GM15510 (cell line): ENCODE data around the gene PTPN3.

Experiments used
- POLR2A ChIP-seq: IDR thresholded peaks from 3 replicates; pipeline ENCODE4 v1.6.1; 2011; ENCODE audit warnings: borderline replicate concordance; ENCODE audit not compliant: insufficient read length; ENCODE audit errors: extremely low read depth

The PTPN3 gene

DNA sequence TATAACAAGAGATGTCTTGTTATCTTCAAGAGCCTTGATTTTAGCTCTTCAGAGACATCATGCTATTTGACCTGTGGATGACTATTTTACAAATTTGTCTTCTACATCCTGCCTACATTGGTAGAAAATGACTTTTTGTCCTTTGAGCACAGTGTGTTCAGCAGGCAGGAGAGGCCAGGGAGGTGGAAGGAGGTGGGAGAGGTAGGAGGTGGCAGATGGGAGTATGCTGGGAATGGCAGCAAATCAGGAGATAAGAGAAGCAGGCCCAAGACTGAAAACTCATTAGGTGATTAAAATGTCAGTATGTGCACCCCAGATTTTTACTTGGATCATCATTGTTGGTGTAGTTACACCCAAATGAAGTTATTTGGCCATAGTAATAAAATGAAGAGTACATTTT is 44.1 kb downstream of the PTPN3 start:
- no peak for TF ChIP-seq POLR2A

DNA sequence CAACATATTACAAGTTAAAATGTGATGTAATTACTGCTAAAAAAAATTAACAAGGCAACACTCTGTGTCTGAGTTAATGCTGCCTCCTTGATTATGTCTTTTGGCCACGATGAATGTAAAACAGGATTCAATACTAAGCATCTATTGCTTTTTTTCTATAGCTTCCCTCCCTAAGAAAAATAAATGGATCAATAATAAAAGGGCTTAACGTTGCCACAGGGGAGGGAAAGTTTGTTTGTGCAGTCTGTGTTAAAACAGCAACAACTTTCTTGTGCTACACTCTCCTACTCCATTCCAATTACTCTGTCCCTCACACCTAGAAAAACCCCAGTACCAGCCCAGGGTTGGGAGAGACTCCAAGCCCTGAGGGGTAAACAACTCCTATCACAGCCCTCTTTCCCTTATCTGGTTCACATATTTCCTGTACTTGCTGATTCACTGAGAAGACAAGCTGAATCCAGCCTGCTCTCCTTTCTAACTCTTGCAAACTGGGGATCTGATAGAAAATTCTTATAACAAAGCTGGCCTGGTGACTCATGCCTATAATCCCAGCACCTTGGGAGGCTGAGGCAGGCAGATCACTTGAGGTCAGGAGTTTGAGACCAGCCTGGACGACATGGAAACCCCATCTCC is 44.8 kb downstream of the PTPN3 start:
- no peak for TF ChIP-seq POLR2A

DNA sequence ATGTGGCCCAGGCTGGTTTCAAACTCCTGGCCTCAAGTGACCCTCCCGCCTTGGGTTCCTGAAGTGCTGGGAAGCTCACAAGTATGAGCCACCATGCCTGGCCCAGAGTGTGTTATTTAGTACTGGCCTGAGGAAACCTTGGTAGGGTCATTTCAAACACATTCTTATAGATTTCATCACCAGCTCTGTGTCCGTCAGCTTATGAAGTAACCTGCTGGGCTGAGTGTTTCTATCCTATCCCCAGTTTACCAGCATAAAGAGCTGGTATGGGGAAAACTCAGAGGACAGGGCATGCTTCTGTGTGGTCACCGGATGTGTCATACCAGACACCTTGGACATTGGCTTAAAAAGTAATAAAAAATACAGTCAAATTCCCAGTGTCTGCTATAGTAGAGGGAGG is 45.3 kb downstream of the PTPN3 start:
- no peak for TF ChIP-seq POLR2A

DNA sequence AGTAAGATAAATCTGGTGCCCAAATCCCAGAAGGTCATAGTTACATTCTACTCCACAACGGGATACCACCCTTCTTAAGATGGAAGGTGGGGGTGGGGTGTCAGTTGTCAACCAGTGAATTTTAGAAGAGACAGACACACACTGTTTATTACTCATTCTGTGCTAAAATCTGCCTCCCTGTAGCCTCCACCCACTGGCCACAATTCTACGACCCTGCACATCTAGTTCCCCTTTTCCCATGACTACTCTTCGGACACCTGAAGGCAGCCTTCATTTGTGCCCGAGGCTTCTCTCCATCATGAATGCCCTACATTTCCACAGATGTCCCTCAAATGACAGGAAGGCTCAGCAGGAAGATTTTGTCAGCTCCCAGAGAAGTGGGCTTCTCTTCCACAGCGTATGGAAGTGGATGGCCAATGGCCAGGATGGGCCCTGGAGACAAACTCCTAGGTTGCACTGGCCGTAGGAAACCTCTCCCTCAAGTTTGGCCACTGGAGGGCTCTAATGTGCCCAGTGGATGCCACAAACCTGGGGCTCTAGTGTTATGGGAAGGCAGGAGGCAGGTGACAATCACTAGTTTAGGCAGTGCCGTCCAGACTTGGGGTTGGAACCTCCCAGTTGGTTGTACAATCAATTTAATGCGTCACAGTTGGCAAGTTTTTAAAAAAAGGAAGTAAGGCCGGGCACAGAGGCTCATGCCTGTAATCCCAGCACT is 46.6 kb downstream of the PTPN3 start:
- no peak for TF ChIP-seq POLR2A

DNA sequence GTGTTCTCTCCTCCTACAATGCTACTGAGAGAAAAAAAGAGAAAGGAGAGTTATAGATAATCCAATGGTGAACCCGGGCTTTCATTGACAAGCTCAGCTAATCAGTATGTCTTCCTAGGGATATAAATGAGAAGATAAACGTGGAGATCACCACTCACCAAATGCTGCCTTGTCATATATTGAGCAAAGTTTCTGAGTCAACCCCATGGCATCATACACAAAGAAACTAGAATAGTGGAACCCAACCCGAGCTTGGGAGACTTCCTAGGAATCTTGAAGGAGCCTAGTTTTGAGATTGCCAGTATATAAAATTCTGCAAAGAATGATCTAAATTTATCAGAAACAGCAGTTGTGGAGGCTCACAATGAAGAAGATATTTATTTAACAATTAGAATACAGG is 47.8 kb downstream of the PTPN3 start:
- TF ChIP-seq POLR2A = no peak

DNA sequence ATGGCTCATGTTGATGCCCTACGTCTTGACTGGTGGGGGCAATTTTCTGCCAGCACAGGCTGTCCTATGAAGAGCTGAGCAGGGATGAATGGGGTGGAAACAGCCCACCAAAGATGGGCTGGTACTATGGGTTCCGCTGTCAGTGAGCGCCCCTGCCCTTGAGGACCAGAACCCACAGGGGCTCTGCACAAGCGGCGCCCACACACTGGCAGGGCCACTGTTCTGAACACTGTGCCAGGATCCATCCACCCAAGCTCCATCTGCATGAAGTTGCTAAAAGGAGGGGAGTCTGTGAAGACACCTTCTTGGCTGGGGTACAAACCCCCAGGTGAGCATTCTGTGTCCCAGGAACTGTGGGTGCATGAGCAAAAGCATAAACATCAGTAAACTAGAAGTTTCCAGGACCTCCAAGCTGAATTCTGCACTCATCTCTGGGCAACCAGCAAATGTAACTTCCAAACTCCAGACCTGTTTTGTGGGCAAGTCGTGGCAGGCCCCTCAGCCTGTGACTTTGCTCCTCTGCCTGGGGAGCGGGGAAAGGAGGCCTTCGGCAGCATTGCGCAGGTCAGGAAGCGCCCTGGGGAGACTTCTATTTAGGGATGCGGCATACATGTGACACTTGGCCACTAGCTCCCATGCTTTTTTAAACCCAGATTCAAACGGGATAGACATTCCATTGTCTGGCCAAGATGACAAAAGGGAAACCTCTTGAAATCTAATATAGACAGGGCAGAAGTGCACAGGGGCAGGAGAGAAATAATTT is 48.9 kb downstream of the PTPN3 start:
- TF ChIP-seq POLR2A = no peak

DNA sequence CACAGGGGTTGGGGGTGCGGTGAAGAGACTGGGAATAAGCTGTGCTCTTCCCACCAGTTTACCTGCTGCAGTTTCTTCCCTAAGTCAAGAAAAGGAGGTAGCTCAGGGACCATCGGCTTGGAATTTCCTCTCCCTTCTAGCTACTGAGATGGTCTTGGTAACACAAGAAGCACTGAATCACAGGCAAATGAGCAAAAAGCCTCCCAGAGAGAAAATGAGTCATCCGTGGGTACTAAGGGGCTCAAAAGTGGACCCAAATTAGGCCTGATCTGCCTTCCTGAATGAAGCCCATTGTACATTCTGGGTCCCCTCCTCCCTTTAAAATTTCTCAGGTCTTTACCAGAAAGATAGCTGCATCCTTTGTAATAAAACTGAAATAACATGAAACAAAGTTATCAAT is 49.9 kb downstream of the PTPN3 start:
- TF ChIP-seq POLR2A = no peak

DNA sequence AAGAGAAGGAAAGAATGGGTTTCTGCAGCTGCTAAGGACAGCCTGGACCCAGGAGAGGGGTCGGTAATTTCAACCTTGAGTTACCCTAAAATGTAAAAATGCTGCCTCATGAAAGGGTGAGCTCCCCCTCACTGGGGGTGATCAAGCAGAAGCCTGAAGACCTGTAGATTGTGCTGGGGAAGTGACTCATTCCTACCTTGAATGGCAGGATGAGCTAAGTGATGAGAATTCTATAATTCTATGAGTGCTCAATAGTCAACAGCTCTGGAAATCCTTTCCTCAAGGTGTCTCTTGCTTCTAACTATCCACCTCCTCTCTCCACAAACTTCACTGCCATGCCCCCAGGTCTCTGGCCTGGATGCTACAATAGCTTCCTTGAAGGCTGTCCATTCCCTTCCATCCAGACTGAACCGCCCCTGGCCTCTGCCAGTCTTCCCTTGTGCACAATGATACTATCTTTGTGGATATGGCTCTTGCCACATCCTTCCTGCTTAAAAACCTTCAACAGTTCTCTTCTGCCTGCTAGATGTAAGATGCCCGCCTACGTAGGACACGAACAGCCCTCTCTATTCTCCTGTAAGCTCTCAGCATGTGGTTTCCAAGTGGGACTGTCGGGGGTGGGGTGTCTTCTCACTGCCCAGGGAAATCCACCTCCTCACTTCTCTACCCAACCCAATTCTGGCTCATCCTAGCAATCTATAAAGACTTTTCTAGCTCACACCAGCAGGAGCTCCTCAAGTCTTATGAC is 50.6 kb downstream of the PTPN3 start:
- TF ChIP-seq POLR2A = no peak

DNA sequence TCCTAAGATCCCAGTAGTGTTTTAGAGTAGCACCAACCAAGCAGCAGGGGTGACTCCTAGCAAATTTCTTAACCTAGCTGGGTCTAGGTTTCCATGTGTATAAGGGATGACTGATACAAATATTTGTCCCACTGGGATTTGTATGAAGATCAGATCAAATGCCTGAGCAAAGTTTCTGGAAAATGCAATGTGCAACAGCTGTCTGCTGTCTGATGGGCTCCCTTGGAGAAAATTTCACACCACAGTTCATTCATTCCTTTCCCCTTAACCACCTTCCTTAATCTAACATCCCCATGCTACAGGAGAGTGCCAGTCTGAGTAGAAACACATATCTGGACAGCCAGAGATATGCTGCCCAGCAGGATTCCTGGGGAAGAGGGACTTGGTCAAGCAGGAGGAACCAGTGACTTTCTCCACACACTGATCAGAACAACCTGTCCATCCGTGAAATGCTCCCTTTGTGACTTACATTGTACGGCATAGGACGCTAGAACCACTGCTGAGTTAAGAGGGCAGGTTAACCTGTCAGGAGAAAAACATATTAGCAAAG is 53.3 kb downstream of the PTPN3 start:
- no peak for TF ChIP-seq POLR2A

DNA sequence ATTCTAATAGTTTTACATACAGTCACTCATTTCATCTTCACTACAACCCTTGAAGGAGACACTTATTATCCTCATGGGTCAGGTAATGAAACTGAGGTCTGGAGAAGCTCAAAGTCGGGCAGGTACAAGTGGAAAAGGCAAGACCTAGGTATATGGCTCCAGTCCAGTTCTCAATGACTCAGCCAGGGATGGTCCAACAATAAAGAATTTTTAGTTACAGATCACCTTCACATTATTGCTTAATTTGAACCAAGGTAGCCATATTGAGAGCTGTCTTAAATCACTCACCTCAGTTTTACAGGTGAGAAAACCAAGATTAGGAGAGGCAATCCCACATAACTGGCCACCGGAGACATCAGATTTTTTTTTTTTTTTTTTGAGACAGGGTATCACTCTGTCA is 55.4 kb downstream of the PTPN3 start:
- TF ChIP-seq POLR2A = no peak

DNA sequence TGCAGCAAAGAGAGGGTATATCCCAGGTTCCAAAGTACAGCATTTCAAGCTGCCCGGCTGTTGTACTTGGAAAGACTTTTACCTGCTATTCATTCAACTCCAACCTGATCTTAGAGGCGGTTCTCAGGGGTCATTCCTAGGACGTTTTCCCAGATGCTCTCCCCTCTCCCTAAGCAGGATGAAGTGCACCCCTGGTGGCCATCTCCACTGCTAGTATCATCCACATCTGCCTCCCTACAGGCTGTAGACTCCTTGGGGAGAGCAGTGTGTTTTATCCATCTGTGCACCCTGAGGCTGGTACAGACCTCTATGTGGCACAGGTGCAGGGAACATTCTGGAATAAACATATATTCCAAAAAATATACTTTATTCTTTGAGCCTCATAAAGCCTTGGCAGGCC is 56.8 kb downstream of the PTPN3 start:
- no peak for TF ChIP-seq POLR2A

DNA sequence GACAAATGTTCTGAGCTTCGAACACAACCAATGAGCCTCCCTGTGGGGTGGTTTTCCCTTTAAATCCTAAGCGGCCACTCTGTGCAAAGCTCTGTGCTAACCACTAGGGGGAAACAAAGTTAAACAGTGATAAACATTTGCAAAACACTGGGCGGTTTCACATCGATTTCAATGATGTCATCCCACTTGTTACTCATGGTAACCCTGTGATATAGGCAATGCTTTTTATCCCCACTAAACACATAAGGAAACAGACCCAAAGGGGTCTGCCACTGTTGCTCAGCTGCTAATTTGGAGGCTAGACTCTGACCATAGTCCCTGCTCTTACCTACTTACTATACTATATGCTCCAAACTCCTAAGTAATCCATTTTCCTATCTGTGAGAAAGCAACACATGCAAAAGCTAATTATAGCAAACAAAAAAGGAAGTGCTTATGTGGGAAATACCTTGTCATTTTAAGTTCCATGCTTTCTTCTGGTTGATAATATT is 57.3 kb downstream of the PTPN3 start:
- no peak for TF ChIP-seq POLR2A

DNA sequence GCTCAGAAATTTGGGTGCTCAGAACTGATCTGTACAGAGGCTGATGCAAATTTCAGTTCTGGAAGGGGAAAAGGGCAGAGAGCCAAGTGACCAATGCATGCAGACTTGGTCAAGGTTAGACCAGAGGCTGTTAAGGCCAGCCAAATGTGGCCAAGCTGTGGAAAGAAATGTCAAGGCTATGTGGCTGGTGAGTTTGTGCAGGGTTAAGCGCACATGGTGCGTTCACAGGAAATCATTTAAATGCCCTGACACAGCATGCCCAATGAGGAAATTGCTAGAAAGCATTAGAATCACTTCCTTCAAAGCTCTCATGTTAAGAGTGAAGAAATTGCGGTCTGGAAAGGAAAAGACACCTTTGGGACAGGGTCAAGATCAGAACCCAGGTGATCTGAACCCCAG is 58.0 kb downstream of the PTPN3 start:
- no peak for TF ChIP-seq POLR2A

DNA sequence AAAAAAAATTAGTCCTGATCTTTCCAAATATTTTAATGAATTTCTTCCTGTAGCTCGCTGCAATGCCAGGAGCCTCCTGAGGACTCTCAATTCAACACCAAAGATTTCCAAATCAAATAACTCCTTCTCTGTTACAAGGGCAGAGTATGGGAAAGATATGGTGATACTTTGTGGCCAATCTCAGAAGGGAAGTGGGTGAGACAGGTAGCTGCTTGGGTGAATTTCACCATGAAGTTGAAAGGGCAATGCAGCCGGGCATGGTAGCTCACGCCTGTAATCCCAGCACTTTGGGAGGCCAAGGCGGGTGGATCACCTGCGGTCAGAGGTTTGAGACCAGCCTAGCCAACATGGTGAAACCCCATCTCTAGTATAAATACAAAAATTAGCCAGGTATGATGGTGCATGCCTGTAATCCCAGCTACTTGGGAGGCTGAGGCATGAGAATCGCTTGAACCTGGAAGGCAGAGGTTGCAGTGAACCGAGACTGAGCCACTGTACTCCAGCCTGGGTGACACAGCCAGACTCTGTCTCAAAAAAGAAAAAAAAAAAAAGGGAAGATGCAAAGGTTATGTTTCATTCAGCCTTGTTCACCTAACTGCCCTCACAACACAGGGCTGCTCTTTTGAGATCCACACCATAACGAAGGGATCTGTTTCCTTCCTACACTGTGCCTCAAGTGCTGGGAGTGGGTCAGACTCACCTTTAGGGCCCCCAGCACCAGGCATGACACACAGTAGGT is 58.6 kb downstream of the PTPN3 start:
- TF ChIP-seq POLR2A = no peak
